MM.1S (cell line): Measurements from ENCODE around the gene AKAP5.

Source experiments
- EZH2 ChIP-seq: fragments of 300-600 bp; sonication (generic); optimal IDR thresholded peaks from 2 replicates; pipeline ENCODE3; 2017; ENCODE audit warnings: low read depth, mild to moderate bottlenecking, antibody characterized with exemption, low read length, mixed read lengths
- EZH2phosphoT487 ChIP-seq: fragments of 300-600 bp; sonication (generic); IDR thresholded peaks from 2 replicates; pipeline ENCODE4 v1.6.1; 2018; ENCODE audit warnings: antibody characterized with exemption, low read length

GRCh38 chr14:64461221-64461620 is 4.1 kb upstream of the AKAP5 start:
- TF ChIP-seq EZH2phosphoT487, result no peak
- no peak for TF ChIP-seq EZH2
